Right ventricle myocardium superior (tissue), 1 donor: ENCODE measurements around the gene TAB2. TPM values are rescaled to one million over a fixed set of nuclear protein-coding genes. Genes with fewer than 3 reads are reported as not detected.

Source experiments
- ATAC-seq: fragments of 200-7000 bp; cut with Tn5 transposase; one replicate; pipeline ENCODE4 v1.9.1; 2020; ENCODE audit warnings: mild to moderate bottlenecking; ENCODE audit not compliant: poor library complexity
- DNase-seq: peaks from one replicate; pipeline ENCODE4 v3.0.0-alpha.2; 2020
- intact Hi-C: fragments of 100-400 bp; cut with DNase I; formaldehyde crosslinking; loops from one replicate; pipeline ENCODE4 v1.11.2; 2022
- total RNA-seq: library from RNA; stranded (reverse); fragmentation: NEBNext Ultra II Directional; extraction: Animal tissue kit (Norgen Biotek cat#: 25700); gene quantifications from one replicate; pipeline ENCODE4 v1.2.1, GENCODE V29; 2021
- donor health status: DM: no; HTN: yes; CAD: no; lungs with severe emphysema.

Gene TAB2
- total RNA-seq, 1 donor from 2014 or later, result 58.0 TPM

DNA sequence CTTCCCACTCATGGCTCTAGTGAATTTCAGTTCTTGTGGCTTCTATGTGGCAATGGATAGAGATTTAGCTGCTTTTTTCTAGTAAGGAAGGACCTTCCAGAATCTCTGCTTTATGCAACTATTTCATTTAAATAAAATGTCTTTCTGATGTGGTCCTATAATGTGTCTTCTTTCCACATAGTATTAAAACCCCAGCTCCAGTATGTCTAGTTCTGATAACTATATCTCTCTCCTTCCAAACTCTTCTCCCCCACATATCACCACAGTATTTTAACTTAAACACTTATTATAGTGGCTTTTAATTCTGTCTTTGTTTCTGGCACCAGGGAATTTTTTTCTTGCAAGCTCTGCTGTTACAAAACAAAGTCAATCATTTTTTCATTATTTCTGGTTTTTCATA is 41.9 kb downstream of the TAB2 start:
- intact Hi-C loops, result no loop called here
- DNase-seq (no peak), ATAC-seq (no peak)

- ATAC-seq (no peak), DNase-seq (no peak)
- intact Hi-C loops, result no loop called here
Measured at GRCh38 chr6:149360536-149360935, 43.0 kb downstream of the TAB2 start.

DNA sequence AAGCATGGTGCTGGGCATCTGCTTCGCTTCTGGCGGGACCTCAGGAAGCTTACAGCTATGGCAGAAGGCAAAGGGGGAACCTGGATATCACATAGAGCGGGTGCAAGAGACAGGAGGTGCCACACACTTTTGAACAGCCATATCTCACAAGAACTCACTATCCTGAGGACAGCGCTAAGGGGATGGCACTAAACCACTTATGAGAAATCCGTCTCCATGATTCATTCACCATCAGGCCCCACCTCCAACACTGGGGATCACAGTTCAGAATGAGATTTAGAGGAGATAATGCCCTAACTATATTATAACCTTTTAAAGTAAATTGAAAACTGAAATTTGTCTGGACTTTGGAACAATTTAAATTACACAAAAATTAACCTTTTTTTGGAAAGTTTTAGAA is 44.8 kb downstream of the TAB2 start:
- no peak for ATAC-seq
- intact Hi-C loops, result no loop called here
- no peak for DNase-seq

DNA sequence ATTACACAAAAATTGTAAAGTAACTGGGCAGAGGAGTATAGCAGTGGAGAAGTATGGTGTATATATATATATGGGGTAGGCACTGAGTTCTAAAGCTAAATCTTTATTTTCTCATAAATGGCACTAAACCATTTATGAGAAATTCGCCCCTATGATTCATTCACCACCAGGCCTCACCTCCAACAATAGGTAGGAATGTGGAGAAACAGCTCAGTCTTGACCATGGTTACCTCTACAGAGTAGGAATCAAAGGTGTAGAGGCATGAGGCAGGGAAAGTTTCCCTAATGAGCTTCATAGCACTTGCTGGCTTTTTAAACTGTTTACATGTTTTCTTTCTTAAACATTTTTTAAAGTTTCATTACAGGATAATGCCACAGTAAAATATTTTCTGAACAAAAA is 45.6 kb downstream of the TAB2 start:
- no peak for ATAC-seq
- intact Hi-C loops, result no loop called here

GRCh38 chr6:149364557-149364956 is 47.0 kb downstream of the TAB2 start:
- ATAC-seq (no peak), DNase-seq (no peak)
- intact Hi-C loops, result no loop called here

More for the DNA sequence above, 45.6 kb downstream of the TAB2 start:
- no peak for DNase-seq

GRCh38 chr6:149365197-149365596 is 47.7 kb downstream of the TAB2 start:
- DNase-seq, result no peak
- no peak for ATAC-seq
- intact Hi-C loops, result no loop called here

GRCh38 chr6:149366267-149366921 is 48.9 kb downstream of the TAB2 start:
- no peak for DNase-seq
- intact Hi-C loops, result no loop called here
- no peak for ATAC-seq

DNA sequence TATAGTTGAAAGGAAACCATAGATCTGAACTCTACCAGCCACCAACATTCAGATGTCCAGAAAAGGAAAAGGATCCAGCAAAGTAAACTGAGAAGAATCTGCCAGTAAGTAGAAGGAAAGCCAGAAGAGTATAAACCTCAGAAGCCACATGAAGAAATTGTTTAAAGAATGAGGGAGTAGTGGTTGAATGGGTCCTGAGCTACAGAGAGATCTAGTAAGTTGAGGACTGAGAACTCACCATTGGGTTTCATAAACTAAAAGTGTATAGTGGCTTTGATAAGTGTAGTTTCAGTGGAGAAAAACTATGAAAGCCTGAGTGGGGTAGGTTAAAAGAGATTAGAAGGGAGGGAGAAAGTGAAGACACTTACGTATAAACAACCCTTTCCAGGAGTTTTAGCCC is 50.6 kb downstream of the TAB2 start:
- intact Hi-C loops, result no loop called here
- DNase-seq (no peak), ATAC-seq (no peak)

- intact Hi-C loops, result no loop called here
- no peak for DNase-seq
- peak; percentile 66 for ATAC-seq
Measured at GRCh38 chr6:149371154-149371553, 53.6 kb downstream of the TAB2 start.

GRCh38 chr6:149372062-149372461 is 54.5 kb downstream of the TAB2 start:
- no peak for DNase-seq
- no peak for ATAC-seq
- intact Hi-C loops, result no loop called here

DNA sequence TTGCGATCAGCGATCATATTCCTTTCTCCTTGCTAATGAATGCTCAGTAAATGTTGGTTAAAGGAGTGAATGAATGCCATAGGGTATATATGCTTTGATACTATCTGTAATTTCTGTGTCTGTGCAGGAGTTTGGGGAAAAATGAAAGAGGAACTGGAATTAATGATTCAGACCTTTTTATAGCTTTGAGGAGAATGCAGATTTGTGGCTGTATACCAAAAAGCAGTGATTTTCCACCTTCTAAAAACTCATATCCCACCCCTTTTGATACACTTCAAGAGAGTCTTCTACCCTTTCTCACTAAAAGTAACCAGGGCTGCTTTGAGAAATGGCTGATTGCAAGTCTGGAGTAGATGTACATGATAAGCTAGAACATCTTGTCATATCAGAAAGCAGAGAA is 56.0 kb downstream of the TAB2 start:
- intact Hi-C loops, result no loop called here
- DNase-seq (no peak), ATAC-seq (no peak)

DNA sequence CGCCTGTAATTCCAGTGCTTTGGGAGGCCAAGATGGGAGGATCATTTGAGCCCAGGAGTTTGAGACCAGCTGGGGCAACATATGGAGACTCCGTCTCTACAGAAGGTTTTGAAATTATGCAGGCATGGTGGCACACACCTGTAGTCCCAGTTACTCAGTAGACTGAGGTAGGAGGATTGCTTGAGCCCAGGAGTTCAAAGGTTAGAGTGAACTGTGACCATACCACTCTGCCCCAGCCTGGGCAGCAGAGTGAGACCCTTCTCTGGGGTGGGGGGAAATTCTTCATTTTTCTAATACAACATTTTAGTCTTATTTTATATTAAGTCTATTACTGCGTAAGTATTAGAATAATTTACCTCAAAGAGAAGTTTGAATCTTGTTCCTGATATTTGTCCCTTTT is 62.5 kb downstream of the TAB2 start:
- intact Hi-C loops, result no loop called here
- DNase-seq (no peak), ATAC-seq (no peak)

DNA sequence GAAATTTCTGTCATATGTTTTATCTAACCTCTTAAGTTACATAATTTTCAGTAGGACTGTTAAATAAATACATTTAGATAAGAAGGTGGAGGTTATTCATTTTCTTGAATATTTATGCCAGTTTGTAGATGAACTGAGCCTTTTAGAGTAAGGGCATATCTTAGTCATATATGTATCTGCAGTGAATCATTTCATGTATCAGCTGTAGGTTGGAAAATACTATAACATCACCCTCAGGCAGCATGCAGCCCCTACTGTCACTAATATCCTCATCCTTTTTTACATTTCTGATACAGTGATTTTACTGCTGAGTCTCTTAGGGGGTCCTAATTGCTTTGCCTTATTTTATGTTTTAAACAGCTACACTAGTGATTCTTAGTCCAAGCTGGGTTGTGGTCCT is 63.0 kb downstream of the TAB2 start:
- DNase-seq (no peak), ATAC-seq (no peak)
- intact Hi-C loops, result no loop called here

DNA sequence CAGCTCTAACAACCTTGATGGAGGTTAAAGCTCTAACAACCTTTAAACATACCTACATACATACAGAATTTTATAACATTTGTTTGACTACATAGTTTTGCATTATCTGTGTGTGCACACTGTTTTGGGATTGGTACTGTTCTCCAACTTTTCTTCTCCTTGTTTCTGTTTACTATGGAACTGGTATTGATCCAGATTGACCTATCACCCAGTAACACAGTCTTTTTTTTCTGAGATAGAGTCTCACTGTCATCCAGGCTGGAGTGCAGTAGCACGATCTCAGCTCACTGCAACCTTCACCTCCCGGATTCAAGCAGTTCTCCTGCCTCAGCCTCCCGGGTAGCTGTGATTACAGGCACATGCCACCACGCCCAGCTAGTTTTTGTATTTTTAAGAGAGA is 65.9 kb downstream of the TAB2 start:
- DNase-seq (no peak), ATAC-seq (no peak)
- intact Hi-C loops, result no loop called here

- DNase-seq, result no peak
- intact Hi-C loops, result no loop called here
- no peak for ATAC-seq
Measured at GRCh38 chr6:149384464-149384863, 67.0 kb downstream of the TAB2 start.

DNA sequence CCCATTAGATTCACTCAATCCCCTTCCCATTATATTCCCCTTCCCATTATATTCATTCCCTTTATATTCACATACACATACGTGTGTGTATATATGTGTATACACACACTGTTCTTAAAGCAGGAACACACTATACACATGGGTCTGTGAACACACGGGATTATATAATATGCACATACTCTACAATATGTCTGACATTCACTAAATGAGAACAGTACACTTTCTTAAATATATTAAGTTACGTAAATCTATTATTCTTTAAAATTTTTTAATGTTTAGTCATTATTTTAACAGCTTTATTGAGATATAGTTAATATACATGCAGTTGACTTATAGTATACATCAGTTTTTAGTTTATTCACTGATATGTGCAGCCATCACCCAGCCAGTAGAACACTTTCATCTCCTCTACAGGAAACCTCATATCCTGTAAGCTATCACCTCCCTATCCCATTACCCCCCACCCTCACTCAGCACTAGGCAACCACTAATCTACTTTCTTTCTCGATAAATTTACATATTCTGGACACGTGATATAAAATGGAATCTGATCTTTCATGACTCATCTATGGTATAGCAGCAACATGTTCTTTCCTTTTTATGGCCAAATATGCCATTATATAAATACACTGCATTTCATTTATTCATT is 68.6 kb downstream of the TAB2 start:
- DNase-seq, result no peak
- ATAC-seq, result no peak
- intact Hi-C loops, result no loop called here

DNA sequence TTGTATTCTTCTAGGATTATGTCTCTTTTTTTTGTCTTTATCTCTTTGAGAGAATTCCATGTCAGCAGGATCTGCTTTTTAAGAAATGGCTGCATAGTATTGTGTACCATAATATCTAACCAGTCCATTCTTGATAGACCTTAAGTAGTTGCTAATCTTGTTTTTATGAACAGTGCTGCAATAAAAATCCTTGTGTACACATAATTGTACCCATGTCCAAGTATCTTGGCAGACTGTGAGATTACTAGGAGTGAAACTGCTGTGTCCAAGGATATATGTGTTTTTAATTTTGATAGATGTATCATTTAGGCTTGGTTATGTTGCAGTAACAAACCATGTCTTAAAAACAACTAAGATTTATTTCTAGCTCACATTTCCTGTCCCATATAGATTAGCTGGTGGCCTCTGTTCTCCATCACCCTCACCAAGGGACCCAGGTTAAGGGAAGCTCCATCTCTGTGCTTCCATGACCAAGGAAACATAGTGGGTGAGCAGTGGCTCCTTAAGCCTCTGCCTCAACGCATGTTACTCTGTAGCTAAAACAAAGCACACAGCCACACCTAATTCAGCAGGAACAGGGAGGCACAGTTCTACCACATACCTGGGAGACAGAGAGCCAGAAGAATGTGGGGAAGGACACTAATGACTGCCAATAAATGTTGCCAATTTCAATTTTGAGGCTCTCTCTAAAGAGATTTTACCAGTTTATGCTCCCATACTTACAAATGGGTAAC is 70.4 kb downstream of the TAB2 start:
- intact Hi-C loops, result no loop called here
- ATAC-seq (no peak), DNase-seq (no peak)

DNA sequence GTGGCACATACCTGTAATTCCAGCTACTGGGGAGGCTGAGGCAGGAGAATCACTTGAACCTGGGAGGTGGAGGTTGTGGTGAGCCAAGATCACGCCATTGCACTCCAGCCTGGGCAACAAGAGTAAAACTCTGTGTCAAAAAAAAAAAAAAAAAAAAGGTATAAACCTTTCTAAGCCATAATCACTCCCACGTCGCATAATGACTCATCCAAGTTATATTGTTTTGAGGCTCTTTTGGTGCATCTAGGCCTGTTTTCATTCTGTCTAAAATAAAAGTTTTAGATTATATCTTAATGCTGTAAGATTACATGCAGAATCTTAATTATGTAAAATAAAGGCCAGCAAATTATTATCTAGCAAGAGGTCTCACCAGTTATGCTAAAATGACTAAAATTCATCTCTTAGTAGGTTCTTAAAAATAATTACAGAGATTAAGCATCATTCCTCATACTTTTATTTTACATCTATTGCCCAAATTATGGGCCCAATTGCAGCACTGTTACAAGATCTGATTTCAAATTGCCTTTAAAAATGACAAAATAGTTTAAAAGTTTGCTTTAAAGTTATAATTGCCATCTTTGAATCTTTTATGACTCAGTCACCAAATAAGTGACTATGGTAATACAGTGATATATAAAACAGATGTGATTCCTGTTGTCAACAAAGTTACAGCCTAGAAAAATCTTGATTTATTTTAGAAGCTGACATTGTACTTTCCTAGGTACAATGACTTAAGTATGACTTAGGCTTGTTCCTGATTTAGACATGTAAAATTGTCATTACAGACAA is 72.2 kb downstream of the TAB2 start:
- no peak for DNase-seq
- intact Hi-C loops, result no loop called here
- no peak for ATAC-seq

DNA sequence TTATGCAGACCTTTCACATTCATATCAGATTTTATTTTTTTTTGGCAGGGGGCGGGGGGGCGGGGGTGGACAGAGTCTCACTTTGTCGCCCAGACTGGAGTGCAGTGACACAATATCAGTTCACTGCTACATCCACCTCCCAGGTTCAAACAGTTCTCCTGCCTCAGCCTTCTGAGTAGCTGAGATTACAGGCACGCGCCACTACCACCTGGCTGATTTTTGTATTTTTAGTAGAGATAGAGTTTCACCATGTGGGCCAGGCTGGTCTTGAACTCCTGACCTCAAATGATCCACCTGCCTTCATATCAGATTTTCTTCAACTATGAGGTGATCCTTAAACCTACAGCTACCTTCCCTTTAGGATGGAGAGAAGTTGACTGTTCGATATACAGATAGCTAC is 74.6 kb downstream of the TAB2 start:
- no peak for DNase-seq
- ATAC-seq, result no peak
- intact Hi-C loops, result no loop called here
